RWPE1 (cell line): ENCODE data around the gene PRR29.
"Not testable (repeated sequence)": the region's sequence is repeated elsewhere in the genome, so short reads cannot be mapped to it uniquely, and the experiment has no call there.

ENCODE experiments used
- CTCF ChIA-PET: fragments of 350-600 bp; sonication (Branson Sonifier 250); formaldehyde crosslinking; extraction: SDS; loops from one replicate; lab custom pipeline; 2021; lab: Yijun Ruan, JAX
- POLR2A ChIA-PET: fragments of 400-600 bp; formaldehyde crosslinking; extraction: SDS; loops from one replicate; lab custom pipeline; 2020; ENCODE audit warnings: antibody characterized with exemption; ENCODE audit not compliant: low non-redundant PET; lab: Yijun Ruan, JAX
- DNase-seq: peaks from one replicate; pipeline ENCODE4 v3.0.0; 2012; ENCODE audit warnings: low spot score
- H3K27ac ChIP-seq: fragments of 450-650 bp; 2 replicates; pipeline ENCODE4 v1.5.1; 2017
- CTCF ChIP-seq: fragments of 450-650 bp; conservative IDR thresholded peaks from 2 replicates; pipeline ENCODE4 v1.5.1; 2017; ENCODE audit warnings: low read depth, mild to moderate bottlenecking

PRR29 gene

GRCh38 chr17:64017381-64017980 is 19.3 kb downstream of the PRR29 start:
- POLR2A ChIA-PET: no interaction called here
- TF ChIP-seq CTCF: no peak; the same call in 1 of the 2 replicates
- DNase-seq: no peak
- no peak overlapping the region for H3K27ac ChIP-seq
- CTCF ChIA-PET: interaction anchor here (0.6 to 1.0 kb wide), 4 partner anchors 8 to 182 kb away, joined by 3 to 7 read pairs (median 4); no protein-coding TSS in a partner anchor

- POLR2A ChIA-PET: interaction anchor here (0.7 to 0.8 kb wide), 2 partner anchors 103 to 126 kb away, joined by 3 read pairs; no protein-coding TSS in a partner anchor
- H3K27ac ChIP-seq, DNase-seq: not testable (repeated sequence)
- CTCF ChIA-PET: interaction anchor here (1.0 to 1.4 kb wide), 3 partner anchors 9 to 114 kb away, joined by 3 to 4 read pairs (median 4); no protein-coding TSS in a partner anchor
These were observed 21.4 kb downstream of the PRR29 start for GRCh38 chr17:64019551-64019961.

GRCh38 chr17:64020056-64020766 is 22.1 kb downstream of the PRR29 start, which contains the start of gene ICAM2:
Gene ICAM2, minus strand, starts transcription at chr17:64020633. Its CDS starts 13,942 bp downstream, at chr17:64006691.
- no peak within 1 kb of the TSS for H3K27ac ChIP-seq
- DNase-seq: no peak
- CTCF ChIA-PET: interaction anchor here (0.6 to 1.4 kb wide), 4 partner anchors 8 to 263 kb away, joined by 3 to 4 read pairs (median 4); no protein-coding TSS in a partner anchor
- no peak for TF ChIP-seq CTCF
- POLR2A ChIA-PET: interaction anchor here (0.8 kb wide), 1 partner anchor 125 kb away, joined by 3 read pairs; no protein-coding TSS in a partner anchor

GRCh38 chr17:64022611-64023063 is 24.5 kb downstream of the PRR29 start:
- ChIA-PET CTCF (interaction anchor here (0.8 to 1.5 kb wide), 2 partner anchors 103 to 111 kb away, joined by 4 to 8 read pairs; no protein-coding TSS in a partner anchor), POLR2A (interaction anchor here (0.6 kb wide), 1 partner anchor 14 kb away, joined by 3 read pairs; no protein-coding TSS in a partner anchor)
- no peak for TF ChIP-seq CTCF
- DNase-seq: no peak
- H3K27ac ChIP-seq: no peak overlapping the region

- no peak for DNase-seq
- no peak for TF ChIP-seq CTCF
- CTCF ChIA-PET: interaction anchor here (0.7 to 2.0 kb wide), 3 partner anchors 11 to 105 kb away, joined by 5 to 8 read pairs (median 5); no protein-coding TSS in a partner anchor
- H3K27ac ChIP-seq: no peak overlapping the region
- POLR2A ChIA-PET: no interaction called here
These were observed 26.1 kb downstream of the PRR29 start for GRCh38 chr17:64024215-64024654.

- POLR2A ChIA-PET: no interaction called here
- CTCF ChIA-PET: interaction anchor here (0.6 to 7.2 kb wide), 10 partner anchors 8 to 138 kb away, joined by 3 to 103 read pairs (median 3); partner anchors contain the start of gene ERN1
- no peak for TF ChIP-seq CTCF
- no peak overlapping the region for H3K27ac ChIP-seq
- no peak for DNase-seq
These were observed 26.9 kb downstream of the PRR29 start for GRCh38 chr17:64024781-64025731.
